Small intestine (tissue), 7 donors: Measurements from ENCODE around the gene SCNM1. TPM values are rescaled to one million over a fixed set of nuclear protein-coding genes. Genes with fewer than 3 reads are reported as not detected.
A peak's percentile ranks its signal among the peaks of the same experiment; 100 is the strongest.

Experiments
- DNase-seq, 2 donors: peaks; one replicate each; pipeline versions ENCODE4 v3.0.0 to v3.0.0-alpha.2; 2013
- FAIRE-seq: peaks from 2 replicates; lab custom pipeline; 2012; peaks lifted over from hg19 to GRCh38; lab: Jason Lieb, UNC
- H3K27ac ChIP-seq, 3 donors: one replicate each; pipeline ENCODE4 v1.5.1; 2013; ENCODE audit warnings: low read length in 2 of 3, mild to moderate bottlenecking in 2 of 3, control low read depth in 1 of 3, inconsistent platforms in 1 of 3, low read depth in 1 of 3, moderate library complexity in 1 of 3
- H3K27me3 ChIP-seq, 3 donors: one replicate each; pipeline ENCODE4 v1.6.1; 2013; ENCODE audit warnings: low read length in 3 of 3, inconsistent platforms in 1 of 3; ENCODE audit not compliant: control insufficient read depth in 3 of 3, insufficient read depth in 3 of 3
- H3K36me3 ChIP-seq, 3 donors: one replicate each; pipeline ENCODE4 v1.6.1; 2013; ENCODE audit warnings: low read length in 3 of 3, inconsistent platforms in 1 of 3, low read depth in 1 of 3, mild to moderate bottlenecking in 1 of 3, moderate library complexity in 1 of 3; ENCODE audit not compliant: control insufficient read depth in 3 of 3, insufficient read depth in 2 of 3
- H3K4me1 ChIP-seq, 3 donors: one replicate each; pipeline ENCODE4 v1.6.1; 2013; ENCODE audit warnings: low read length in 2 of 3, inconsistent platforms in 1 of 3, low read depth in 1 of 3, mild to moderate bottlenecking in 1 of 3, moderate library complexity in 1 of 3; ENCODE audit not compliant: control insufficient read depth in 3 of 3, insufficient read depth in 2 of 3
- H3K4me3 ChIP-seq, 3 donors: one replicate each; pipeline ENCODE4 v1.5.1; 2013; ENCODE audit warnings: low read length in 3 of 3, control low read depth in 1 of 3, inconsistent platforms in 1 of 3, low read depth in 1 of 3, mild to moderate bottlenecking in 1 of 3, moderate library complexity in 1 of 3
- H3K9me3 ChIP-seq, 2 donors: one replicate each; pipeline ENCODE4 v1.6.1; 2013; ENCODE audit warnings: low read depth in 1 of 2, low read length in 1 of 2; ENCODE audit not compliant: control insufficient read depth in 2 of 2, insufficient read depth in 1 of 2
- WGBS, 3 donors: extraction: QIAGEN DNeasy Blood & Tissue Kit; methylation state at CpG; one replicate each; pipeline ENCODE4 v1.1.7; 2013; 5-methylcytosine and 5-hydroxymethylcytosine counted together
- polyA plus RNA-seq, 4 donors: library from polyadenylated mRNA; stranded (reverse) in 3 of 4; unstranded in 1 of 4; fragments of 200-250 nt in 3 of 4; fragments of 120-200 nt in 1 of 4; gene quantifications; one replicate each; pipeline versions ENCODE4 v1.2.1 to v1.2.3, GENCODE V29; 2013
- donor health status: healthy with polysubstance abuse.
- donor health status: control.
- donor health status: control.
- donor health status: Bipolar disorder and iron deficiency.
- donor health status: healthy.

The SCNM1 gene
- polyA plus RNA-seq, 4 donors = 35.4 to 69.6 (median 47.4) TPM

DNA sequence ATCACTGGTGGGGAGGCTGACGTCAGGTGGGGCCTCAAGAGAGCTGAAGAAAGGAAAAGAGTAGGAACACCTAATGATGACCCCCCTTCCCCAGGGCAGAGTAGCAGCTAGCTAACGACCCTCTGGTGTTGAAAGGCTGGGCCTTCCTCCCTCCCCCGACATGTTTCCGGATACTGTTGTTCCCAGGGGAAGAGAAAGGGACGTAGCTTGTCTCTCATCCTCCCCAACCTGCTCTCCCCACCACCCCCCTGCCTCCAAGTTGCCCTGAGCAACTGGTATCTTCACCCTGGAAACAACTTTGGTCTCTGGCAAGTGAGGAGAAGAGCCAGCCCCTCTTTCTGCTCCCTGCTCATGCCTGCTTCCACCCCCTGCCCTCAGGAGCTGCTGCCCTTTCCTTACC lies 22.0 kb upstream of the SCNM1 start:
- Histone ChIP-seq H3K27ac (no peak overlapping the region), H3K36me3 (peaks cover 0 to 28% (median 0%) of the 10 kb centered on the region in 3 donors), H3K9me3 (no peaks in the 10 kb centered on the region), H3K4me1 (peaks cover 0 to 20% (median 3%) of the 10 kb centered on the region in 3 donors), H3K4me3 (no peak overlapping the region), H3K27me3 (peaks cover 0 to 7% (median 0%) of the 10 kb centered on the region in 3 donors)
- DNase-seq (no peak), FAIRE-seq (no peak)
- WGBS, 3 donors = 66 to 78% (median 73%) methylated on average over 3 to 5 of the region's 5 CpGs

DNA sequence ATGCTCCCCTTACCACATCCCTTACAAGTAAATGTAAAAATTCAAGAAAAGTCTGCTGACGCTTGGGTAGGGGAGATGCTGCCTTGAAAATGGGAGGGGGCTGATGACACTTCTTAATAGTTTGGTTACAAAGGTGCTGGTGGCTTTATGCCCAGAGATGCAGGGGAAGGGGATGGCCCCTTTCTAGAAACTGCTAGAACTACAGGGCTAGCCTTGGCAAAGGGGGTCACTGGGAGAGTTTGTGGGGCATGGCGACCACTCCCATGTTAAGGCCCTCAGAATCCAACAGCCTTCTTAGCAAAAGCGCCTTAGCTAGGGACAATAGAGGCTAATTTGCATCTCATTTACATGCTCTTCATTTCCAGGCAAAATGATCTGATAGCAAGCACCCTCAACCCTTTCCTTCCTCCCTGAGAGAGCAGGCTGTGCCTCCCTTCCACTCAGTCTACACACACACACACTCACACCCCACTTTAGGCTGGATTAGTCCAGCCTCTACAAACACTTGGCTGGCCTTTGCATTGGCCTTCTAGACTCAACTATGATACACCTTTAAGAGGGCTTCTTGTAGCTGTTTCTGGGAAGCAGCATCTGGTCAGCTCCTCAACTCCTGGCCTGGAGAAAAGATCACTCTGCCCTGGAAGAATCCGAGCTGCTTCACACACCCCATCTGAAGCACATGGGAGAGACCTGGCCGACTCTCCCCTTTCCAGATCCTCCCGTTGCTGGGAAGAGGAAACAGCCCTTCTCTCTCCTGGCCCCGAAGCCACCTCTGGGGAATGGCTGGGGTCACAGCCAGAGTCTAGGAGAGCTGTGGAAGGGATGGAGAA lies 21.3 kb upstream of the SCNM1 start:
- H3K4me3 ChIP-seq = peak overlapping the region in 2 of 3 donors; percentile 81 to 91
- H3K9me3 ChIP-seq = no peaks in the 10 kb centered on the region
- H3K36me3 ChIP-seq = peaks cover 0 to 23% (median 0%) of the 10 kb centered on the region in 3 donors
- DNase-seq (no peak), FAIRE-seq (no peak)
- H3K4me1 ChIP-seq = peaks cover 0 to 20% (median 3%) of the 10 kb centered on the region in 3 donors
- H3K27ac ChIP-seq = no peak overlapping the region
- H3K27me3 ChIP-seq = peaks cover 0 to 7% (median 0%) of the 10 kb centered on the region in 3 donors
- 56 to 64% (median 58%) methylated on average over 6 to 7 of the region's 7 CpGs for WGBS, 3 donors

DNA sequence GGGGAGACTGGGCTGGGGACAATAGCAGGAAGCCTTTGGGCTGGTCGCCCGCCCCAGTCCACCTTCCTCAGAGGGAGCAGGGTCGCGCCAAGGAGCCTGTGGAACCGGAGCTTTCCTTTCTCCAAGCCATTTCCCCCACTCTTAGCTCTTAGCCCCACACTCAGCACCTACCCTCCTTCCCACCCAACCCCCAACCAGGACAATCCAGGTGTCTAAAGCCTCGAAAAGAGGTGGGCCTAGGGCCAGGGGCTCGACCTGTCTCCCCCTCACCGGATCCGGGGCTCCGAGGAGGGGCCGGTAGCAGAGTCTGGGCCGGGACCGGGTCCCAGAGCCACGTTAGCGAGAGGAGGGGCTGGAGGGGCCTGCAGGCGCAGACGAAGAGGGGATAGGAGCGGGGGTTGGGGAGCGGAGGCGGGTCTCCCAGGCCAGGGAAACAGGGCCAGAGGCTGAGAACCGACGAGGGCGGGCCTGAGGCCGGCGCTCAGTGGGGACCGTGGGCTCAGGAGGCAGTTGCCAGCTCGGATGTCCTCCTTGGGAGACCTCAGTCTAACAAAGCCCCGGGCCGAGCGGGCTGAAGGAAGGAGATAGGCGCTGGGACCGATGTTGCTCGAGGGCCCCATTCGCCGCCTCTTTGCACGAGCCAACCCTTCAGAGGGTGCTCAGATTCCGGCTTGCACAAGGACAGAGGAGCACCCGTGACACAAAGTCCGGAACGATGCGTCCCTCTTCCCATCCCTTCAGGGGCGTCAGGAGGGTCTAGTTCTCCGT lies 20.5 kb upstream of the SCNM1 start:
- 22 to 29% (median 23%) methylated on average over 38 to 43 of the region's 43 CpGs for WGBS, 3 donors
- no peaks in the 10 kb centered on the region for H3K9me3 ChIP-seq
- peaks cover 0 to 20% (median 3%) of the 10 kb centered on the region in 3 donors for H3K4me1 ChIP-seq
- peak overlapping the region; percentile 45 to 91 (median 81) for H3K4me3 ChIP-seq
- peaks cover 0 to 7% (median 0%) of the 10 kb centered on the region in 3 donors for H3K27me3 ChIP-seq
- no peak for FAIRE-seq
- H3K36me3 ChIP-seq = peaks cover 0 to 18% (median 0%) of the 10 kb centered on the region in 3 donors
- peak; percentile 20 to 61 for DNase-seq
- no peak overlapping the region for H3K27ac ChIP-seq

DNA sequence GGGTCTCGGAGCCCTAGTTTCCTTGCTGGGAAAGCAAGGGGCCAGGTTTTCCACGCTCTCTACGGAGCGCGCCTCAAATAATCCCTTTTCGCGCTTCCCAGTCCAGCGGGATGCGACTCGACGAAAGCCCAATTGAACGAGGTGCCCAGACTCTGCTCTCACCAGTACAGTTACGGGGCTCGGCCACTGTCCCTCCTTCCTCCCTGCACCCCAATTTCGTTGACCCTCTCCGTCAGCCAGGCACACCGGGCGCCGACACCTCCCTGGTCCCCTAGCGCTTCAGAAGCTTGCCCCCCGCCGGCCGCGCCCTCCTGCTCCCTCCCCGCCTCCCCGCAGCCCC lies 19.9 kb upstream of the SCNM1 start:
- H3K27ac ChIP-seq = peak overlapping the region in 2 of 3 donors; percentile 22 to 40
- peaks cover 0 to 18% (median 0%) of the 10 kb centered on the region in 3 donors for H3K36me3 ChIP-seq
- H3K4me3 ChIP-seq = peak overlapping the region; percentile 45 to 91 (median 81)
- H3K27me3 ChIP-seq = peaks cover 0 to 7% (median 0%) of the 10 kb centered on the region in 3 donors
- H3K9me3 ChIP-seq = no peaks in the 10 kb centered on the region
- peaks cover 0 to 20% (median 3%) of the 10 kb centered on the region in 3 donors for H3K4me1 ChIP-seq
- no peak for FAIRE-seq
- DNase-seq = peak in 1 of 2 donors; percentile 8
- 1 to 2% (median 1%) methylated on average over 21 to 26 of the region's 26 CpGs for WGBS, 3 donors

DNA sequence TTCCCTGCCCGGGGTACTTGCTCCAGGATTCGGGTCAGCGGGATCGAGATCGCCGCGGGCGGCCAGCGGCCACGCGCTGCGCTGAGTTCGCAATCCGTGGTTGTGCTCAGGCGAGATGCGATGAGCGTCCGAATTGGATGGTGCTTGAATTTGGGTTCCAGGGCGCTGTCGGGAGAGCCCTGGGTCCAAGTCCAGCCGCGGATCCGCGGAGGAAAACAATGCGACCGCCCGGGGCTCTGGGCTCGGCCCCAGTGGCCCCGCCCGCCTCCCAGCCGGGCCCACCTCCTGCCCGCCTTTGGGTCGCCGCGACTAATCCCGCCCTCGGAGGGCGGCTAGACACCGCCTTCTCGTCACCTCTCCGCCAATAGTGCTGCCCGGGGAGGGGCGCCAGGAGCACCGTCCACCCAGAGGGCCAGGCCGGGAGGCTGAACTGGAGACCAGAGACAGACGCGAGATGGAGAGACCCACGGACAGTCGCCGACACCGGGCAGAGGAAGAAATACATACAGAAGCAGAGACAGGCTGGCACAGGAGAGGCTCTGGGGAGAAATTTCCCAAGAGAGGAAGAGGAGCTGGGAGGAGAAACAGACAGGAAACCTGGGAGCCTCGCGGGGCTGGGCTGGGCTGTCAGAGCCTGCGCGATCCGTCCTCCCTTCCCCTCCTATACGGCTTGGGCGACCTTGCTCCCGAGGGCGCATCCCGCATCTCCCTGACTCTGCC lies 19.4 kb upstream of the SCNM1 start, which contains the start of gene SEMA6C:
Gene SEMA6C (minus strand): TSS at position 220 of the 720 bp plus-strand sequence. CDS start 4,010 bp downstream, outside the sequence.
- H3K27me3 ChIP-seq = peaks cover 0 to 7% (median 0%) of the 10 kb centered on the region in 3 donors
- no peaks in the 10 kb centered on the region for H3K9me3 ChIP-seq
- FAIRE-seq (no peak), DNase-seq (peak; percentile 94 to 96)
- H3K4me1 ChIP-seq = peaks cover 0 to 20% (median 3%) of the 10 kb centered on the region in 3 donors
- peak within 1 kb of the TSS; percentile 36 to 68 (median 60) for H3K27ac ChIP-seq
- 0 to 1% (median 1%) methylated on average over 51 to 61 of the region's 61 CpGs for WGBS, 3 donors
- peaks cover 0 to 17% (median 0%) of the 10 kb centered on the region in 3 donors for H3K36me3 ChIP-seq
- H3K4me3 ChIP-seq = peak within 1 kb of the TSS; percentile 45 to 91 (median 81)

DNA sequence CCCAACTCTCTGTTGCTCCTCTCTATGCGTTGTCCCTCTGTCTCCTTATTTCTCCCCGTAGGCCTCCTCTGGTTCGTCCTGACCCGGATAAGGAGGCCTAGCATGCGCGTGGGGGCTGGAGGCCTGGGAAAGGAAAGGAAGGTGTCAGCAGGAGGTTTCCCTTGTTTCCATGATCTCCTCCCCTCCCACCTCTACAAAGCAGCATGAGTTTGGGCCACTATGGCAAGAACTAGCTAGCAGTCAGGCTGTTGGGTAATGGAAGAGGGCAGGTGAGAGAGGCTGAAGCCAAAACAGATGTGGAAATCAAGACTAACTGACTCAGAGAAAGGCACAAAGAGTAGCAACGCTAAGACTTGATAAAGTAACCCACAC lies 18.8 kb upstream of the SCNM1 start:
- FAIRE-seq = no peak
- 2 to 10% (median 9%) methylated on average over 7 of the region's 7 CpGs for WGBS, 3 donors
- H3K4me3 ChIP-seq = peak overlapping the region in 2 of 3 donors; percentile 81 to 91
- no peaks in the 10 kb centered on the region for H3K9me3 ChIP-seq
- peak overlapping the region; percentile 36 to 68 (median 60) for H3K27ac ChIP-seq
- DNase-seq = no peak
- peaks cover 0 to 20% (median 3%) of the 10 kb centered on the region in 3 donors for H3K4me1 ChIP-seq
- peaks cover 0 to 14% (median 0%) of the 10 kb centered on the region in 3 donors for H3K36me3 ChIP-seq
- peaks cover 0 to 7% (median 0%) of the 10 kb centered on the region in 3 donors for H3K27me3 ChIP-seq

DNA sequence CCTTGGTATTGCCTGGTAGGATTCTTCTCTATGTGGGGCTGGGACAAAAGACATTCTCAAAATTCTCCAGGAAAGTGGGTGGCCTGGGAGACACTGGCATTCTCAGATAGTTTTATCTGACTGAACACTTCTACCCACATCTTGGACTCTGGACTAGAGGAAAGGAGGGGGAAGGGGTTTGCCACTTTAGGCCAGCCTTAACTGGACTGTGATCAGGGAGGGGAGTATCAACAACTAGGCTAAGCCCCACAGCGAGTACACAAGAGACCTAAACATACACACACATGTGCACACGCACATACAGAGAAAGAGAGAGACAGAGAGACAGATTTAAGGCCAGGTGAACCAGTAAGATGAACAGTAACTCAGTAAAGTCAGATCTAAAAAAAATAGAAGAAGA lies 18.3 kb upstream of the SCNM1 start:
- no peaks in the 10 kb centered on the region for H3K9me3 ChIP-seq
- peak; percentile 70 to 91 for DNase-seq
- no peak for FAIRE-seq

More for the DNA sequence above, 18.3 kb upstream of the SCNM1 start:
- Histone ChIP-seq H3K4me3 (peak overlapping the region in 2 of 3 donors; percentile 81 to 91), H3K4me1 (peaks cover 0 to 20% (median 3%) of the 10 kb centered on the region in 3 donors), H3K36me3 (peaks cover 0 to 8% (median 0%) of the 10 kb centered on the region in 3 donors), H3K27ac (peak overlapping the region; percentile 36 to 68 (median 60)), H3K27me3 (peaks cover 0 to 7% (median 0%) of the 10 kb centered on the region in 3 donors)
- 13 to 64% (median 15%) methylated on average over 2 of the region's 2 CpGs for WGBS, 3 donors
